GM18867 (cell line): Measurements from ENCODE around the gene MIS18BP1.
A peak's percentile ranks its signal among the peaks of the same experiment; 100 is the strongest.
"Not testable (repeated sequence)": the region's sequence is repeated elsewhere in the genome, so short reads cannot be mapped to it uniquely, and the experiment has no call there.

Experiments used
- ATAC-seq: cut with Tn5 transposase; IDR thresholded peaks from one replicate; pipeline ENCODE4 v1.9.1; 2021; ENCODE audit warnings: mild to moderate bottlenecking, moderate library complexity; ENCODE audit not compliant: unreplicated experiment

The MIS18BP1 gene

GRCh38 chr14:45246691-45247090 lies 6.3 kb downstream of the MIS18BP1 start:
- ATAC-seq, result peak; percentile 38

- no peak for ATAC-seq
These were observed 6.9 kb downstream of the MIS18BP1 start for GRCh38 chr14:45246151-45246550.

- no peak for ATAC-seq
These were observed 10.3 kb downstream of the MIS18BP1 start for GRCh38 chr14:45242706-45243105.

- ATAC-seq, result no peak
These were observed 14.0 kb downstream of the MIS18BP1 start for GRCh38 chr14:45238988-45239387.

GRCh38 chr14:45227566-45227965 lies 25.4 kb downstream of the MIS18BP1 start:
- no peak for ATAC-seq

- ATAC-seq, result no peak
These were observed 30.3 kb downstream of the MIS18BP1 start for GRCh38 chr14:45222485-45223262.

DNA sequence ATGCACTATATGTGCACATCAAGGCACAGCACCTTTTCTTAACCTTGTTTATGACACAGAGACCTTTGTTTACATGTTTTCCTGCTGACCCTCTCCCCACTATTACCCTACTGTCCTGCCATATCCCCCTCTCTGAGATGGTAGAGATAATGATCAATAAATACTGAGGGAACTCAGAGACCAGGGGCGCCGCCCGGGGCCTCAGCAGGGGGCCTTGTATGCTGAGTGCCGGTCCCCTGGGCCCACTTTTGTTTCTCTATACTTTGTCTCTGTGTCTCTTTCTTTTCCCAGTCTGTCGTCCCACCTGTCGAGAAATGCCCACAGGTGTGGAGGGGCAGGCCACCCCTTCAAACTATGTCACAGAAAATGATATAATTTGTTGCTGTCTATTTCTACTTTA lies 38.7 kb downstream of the MIS18BP1 start:
- ATAC-seq, result not testable (repeated sequence)

DNA sequence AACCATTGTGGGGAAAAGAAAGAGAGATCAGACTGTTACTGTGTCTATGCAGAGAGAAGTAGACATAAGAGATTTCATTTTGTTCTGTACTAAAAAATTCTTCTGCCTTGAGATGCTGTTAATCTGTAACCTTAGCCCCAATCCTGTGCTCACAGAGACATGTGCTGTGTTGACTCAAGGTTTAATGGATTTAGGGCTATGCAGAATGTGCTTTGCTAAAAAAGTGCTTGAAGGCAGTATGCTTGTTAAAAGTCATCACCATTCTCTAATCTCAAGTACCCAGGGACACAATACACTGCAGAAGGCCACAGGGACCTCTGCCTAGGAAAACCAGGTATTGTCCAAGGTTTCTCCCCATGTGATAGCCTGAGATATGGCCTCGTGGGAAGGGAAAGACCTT lies 39.3 kb downstream of the MIS18BP1 start:
- ATAC-seq, result not testable (repeated sequence)

DNA sequence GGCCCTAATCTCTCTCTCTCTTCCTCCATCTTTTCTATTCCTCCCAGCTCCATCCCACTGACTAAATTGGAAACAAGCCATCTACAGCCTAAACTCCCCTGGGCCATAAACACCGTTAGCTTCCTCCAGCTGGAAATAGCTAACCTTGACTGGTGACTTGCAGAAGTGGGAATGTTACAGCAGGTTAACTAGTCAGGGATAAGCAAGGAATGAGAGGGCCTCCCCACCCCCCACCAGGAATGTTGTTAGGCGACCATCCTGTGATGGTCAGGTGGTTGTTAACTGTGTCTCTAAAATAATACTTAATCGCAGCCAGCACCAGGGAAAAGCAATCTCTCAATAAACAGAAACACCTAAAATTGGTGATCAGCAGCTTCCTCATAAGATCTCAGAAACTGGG lies 40.8 kb downstream of the MIS18BP1 start:
- no peak for ATAC-seq

- no peak for ATAC-seq
These were observed 41.7 kb downstream of the MIS18BP1 start for GRCh38 chr14:45211295-45211694.

GRCh38 chr14:45210159-45210558 lies 42.8 kb downstream of the MIS18BP1 start:
- no peak for ATAC-seq

- ATAC-seq, result no peak
These were observed 48.8 kb downstream of the MIS18BP1 start for GRCh38 chr14:45204241-45204640.

DNA sequence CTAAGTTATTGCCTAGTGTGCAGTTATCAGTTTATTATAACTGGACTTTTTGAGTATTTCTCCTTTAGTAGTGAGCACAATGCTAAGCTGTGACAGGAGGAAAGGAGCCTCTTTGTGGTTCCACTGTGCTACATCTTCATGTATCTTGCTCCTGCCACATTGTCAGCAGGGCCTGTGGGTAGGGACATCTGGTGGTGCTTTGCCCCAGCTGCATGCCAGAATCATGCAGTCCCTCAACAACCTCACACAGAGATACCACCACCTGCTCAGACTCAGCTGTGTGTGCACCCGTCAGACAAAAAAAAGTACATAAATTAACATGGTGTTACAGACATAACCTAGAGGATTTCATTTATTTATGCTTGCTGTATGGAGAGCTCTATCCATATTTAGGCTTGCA lies 51.1 kb downstream of the MIS18BP1 start:
- peak; percentile 72 for ATAC-seq

GRCh38 chr14:45199230-45199629 lies 53.8 kb downstream of the MIS18BP1 start:
- no peak for ATAC-seq

DNA sequence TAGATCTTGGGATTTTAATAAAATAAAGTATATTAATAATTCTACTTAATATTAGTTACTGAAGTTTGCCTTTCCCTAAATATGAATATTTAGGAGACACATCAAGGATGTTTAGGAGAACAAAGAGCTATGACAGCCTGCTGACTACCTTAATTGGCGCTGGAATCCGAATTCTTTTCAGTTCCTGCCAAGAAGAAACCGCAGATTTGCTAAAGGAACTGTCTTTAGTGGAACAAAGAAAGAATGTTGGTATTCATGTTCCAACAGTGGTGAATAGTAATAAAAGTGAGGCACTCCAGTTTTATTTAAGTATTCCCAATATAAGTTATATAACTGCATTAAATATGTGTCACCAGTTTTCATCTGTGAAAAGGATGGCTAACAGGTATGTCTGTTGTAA lies 54.5 kb downstream of the MIS18BP1 start:
- ATAC-seq, result no peak

GRCh38 chr14:45194964-45195363 lies 58.0 kb downstream of the MIS18BP1 start:
- peak; percentile 87 for ATAC-seq

GRCh38 chr14:45185100-45185814 lies 67.7 kb downstream of the MIS18BP1 start:
- peak; percentile 47 for ATAC-seq

DNA sequence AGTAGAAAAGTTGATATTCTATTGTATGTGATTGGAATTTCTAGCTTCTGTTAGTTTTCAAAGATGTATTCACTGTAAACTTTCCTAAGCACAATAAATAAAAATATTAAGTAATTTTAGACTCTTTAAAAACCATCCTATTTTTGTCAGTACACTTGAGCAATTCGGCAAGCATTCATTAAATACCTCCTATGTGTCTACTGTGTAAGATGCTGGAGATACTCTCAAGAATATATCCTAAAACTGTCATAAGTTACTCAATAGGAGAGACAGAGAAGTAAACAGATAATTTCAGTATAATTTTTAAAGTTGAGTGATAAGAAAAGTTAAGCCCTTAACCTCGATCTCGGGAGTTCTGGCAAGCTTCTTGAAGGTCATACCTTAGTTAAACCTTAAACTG lies 71.2 kb downstream of the MIS18BP1 start:
- ATAC-seq, result no peak

DNA sequence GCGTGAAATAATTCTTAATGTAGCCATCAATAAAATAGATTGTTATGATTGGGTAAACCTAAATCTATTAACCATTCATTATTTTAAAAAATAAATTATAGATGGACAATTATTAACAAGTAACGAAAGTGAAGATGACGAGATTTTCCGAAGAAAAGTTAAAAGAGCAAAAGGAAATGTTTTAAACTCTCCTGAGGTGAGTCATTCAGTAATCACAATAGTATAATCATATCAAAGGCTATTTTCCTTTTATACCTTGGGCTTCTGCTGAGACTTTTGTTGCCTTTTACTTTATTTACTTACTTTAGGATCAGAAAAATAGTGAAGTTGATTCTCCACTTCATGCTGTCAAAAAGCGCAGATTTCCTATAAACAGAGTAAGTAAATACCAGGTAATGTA lies 71.7 kb downstream of the MIS18BP1 start:
- no peak for ATAC-seq

DNA sequence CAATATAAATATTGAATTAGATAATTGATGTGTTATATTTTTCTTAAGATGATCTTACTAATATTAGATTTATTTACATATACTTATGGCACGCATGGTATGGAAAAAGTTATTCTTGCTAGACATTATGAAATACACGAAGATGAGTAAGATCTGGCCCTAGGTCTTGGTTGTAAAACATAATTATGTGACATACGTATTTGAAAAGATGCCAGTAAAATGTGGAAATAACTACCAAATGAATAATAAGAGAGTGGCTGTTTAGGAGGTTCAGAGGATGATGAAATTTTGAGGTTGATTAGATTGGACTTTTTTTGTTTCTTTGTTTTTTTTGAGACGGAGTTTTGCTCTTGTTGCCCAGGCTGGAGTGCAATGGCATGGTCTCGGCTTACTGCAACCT lies 75.9 kb downstream of the MIS18BP1 start:
- ATAC-seq, result no peak

GRCh38 chr14:45169906-45170305 lies 83.1 kb downstream of the MIS18BP1 start:
- no peak for ATAC-seq

GRCh38 chr14:45156067-45156466 lies 96.9 kb downstream of the MIS18BP1 start:
- no peak for ATAC-seq
